DND-41 (cell line): ENCODE data around the gene GJA5.

Source experiments
- ATAC-seq: fragments of 200-7000 bp; cut with Tn5 transposase; 3 replicates; pipeline ENCODE4 v1.9.1; 2021; ENCODE audit warnings: low read depth; ENCODE audit not compliant: insufficient read depth
- DNase-seq: peaks from one replicate; pipeline ENCODE4 v3.0.0-alpha.2; 2020
- H2AFZ ChIP-seq: 2 replicates; pipeline ENCODE4 v1.6.0; 2012; ENCODE audit warnings: low read depth, low read length
- H3K27ac ChIP-seq: 2 replicates; pipeline ENCODE4 v1.5.1; 2012; ENCODE audit warnings: low read length, inconsistent platforms
- H3K27me3 ChIP-seq: fragments of 200-600 bp; sonication (generic); 2 replicates; pipeline ENCODE4 v1.6.0; 2012; ENCODE audit warnings: low read length, mild to moderate bottlenecking, inconsistent platforms; ENCODE audit not compliant: insufficient read depth, poor library complexity
- H3K36me3 ChIP-seq: 2 replicates; pipeline ENCODE4 v1.5.1; 2012; ENCODE audit warnings: low read length, inconsistent platforms; ENCODE audit not compliant: insufficient read depth
- H3K4me1 ChIP-seq: 2 replicates; pipeline ENCODE4 v1.5.1; 2012; ENCODE audit warnings: mild to moderate bottlenecking, low read length; ENCODE audit not compliant: insufficient read depth
- H3K4me2 ChIP-seq: 2 replicates; pipeline ENCODE4 v1.6.0; 2012; ENCODE audit warnings: mild to moderate bottlenecking, moderate library complexity, low read length, inconsistent platforms; ENCODE audit not compliant: insufficient read depth
- H3K4me3 ChIP-seq, 2 experiments: fragments of 200-600 bp in 1 of 2; shearing (Covaris generic) in 1 of 2; 2 replicates each; pipeline ENCODE4 v1.5.1; 2012 to 2016; ENCODE audit warnings: inconsistent platforms in 2 of 2, low read length in 2 of 2, mild to moderate bottlenecking in 2 of 2, low read depth in 1 of 2, moderate library complexity in 1 of 2
- H3K79me2 ChIP-seq: 2 replicates; pipeline ENCODE4 v1.6.0; 2012; ENCODE audit warnings: low read length, inconsistent platforms; ENCODE audit not compliant: insufficient read depth
- H3K9ac ChIP-seq: 2 replicates; pipeline ENCODE4 v1.6.0; 2012; ENCODE audit warnings: low read depth, mild to moderate bottlenecking, inconsistent platforms, low read length, moderate library complexity
- H3K9me3 ChIP-seq: 2 replicates; pipeline ENCODE4 v1.5.1; 2012; ENCODE audit warnings: low read length, moderate library complexity, mild to moderate bottlenecking, inconsistent platforms; ENCODE audit not compliant: insufficient read depth, severe bottlenecking
- H4K20me1 ChIP-seq: 2 replicates; pipeline ENCODE4 v1.6.0; 2012; ENCODE audit warnings: low read length; ENCODE audit not compliant: insufficient read depth
- CTCF ChIP-seq: IDR thresholded peaks from 2 replicates; pipeline ENCODE4 v1.5.1; 2012; ENCODE audit warnings: borderline replicate concordance, low read length, moderate library complexity, mild to moderate bottlenecking; ENCODE audit not compliant: poor library complexity, severe bottlenecking; ENCODE audit errors: extremely low read depth
- EZH2 ChIP-seq: IDR thresholded peaks from 3 replicates; pipeline ENCODE4 v1.6.1; 2012; ENCODE audit warnings: borderline replicate concordance, low read depth, mild to moderate bottlenecking, moderate library complexity, low read length, inconsistent platforms; ENCODE audit not compliant: severe bottlenecking

GJA5 gene

DNA sequence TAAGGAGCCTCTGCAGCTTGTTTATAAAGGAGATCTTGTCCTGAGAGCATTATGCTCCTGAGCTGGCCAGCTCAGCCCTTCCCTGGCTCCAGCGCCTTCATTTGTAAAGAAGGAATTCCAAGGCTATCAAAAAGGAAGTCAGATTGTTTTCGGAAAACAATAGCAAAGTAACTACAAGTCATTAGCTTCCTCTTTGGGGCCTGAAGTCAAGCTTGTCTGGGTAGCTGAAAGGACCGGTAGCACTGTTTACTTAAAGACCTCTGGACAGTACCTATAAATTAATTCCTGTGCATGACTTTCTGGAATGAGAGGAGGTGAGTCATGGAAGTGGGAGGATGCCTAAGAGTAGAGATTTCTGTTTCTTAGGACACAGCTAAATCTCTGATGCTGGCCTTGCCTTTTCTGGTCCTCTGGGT lies 20.7 kb upstream of the GJA5 start:
- Histone ChIP-seq H3K4me1 (no peaks in the 10 kb centered on the region), H3K79me2 (no peaks in the 10 kb centered on the region), H3K27me3 (peaks cover 6% of the 10 kb centered on the region), H2AFZ (no peak overlapping the region), H3K4me2 (no peak overlapping the region), H3K27ac (no peak overlapping the region), H3K9ac (no peak overlapping the region), H3K4me3 (no peak overlapping the region), H3K9me3 (no peaks in the 10 kb centered on the region), H3K36me3 (no peaks in the 10 kb centered on the region), H4K20me1 (no peaks in the 10 kb centered on the region)
- ATAC-seq, result no peak
- TF ChIP-seq CTCF (no peak), EZH2 (no peak)
- no peak for DNase-seq

- TF ChIP-seq EZH2 (no peak), CTCF (no peak)
- DNase-seq (no peak), ATAC-seq (no peak)
- Histone ChIP-seq H4K20me1 (no peaks in the 10 kb centered on the region), H3K27ac (no peak overlapping the region), H3K79me2 (no peaks in the 10 kb centered on the region), H2AFZ (no peak overlapping the region), H3K9me3 (no peaks in the 10 kb centered on the region), H3K4me1 (no peaks in the 10 kb centered on the region), H3K4me3 (no peak overlapping the region), H3K27me3 (peaks cover 2% of the 10 kb centered on the region), H3K36me3 (no peaks in the 10 kb centered on the region), H3K9ac (no peak overlapping the region), H3K4me2 (no peak overlapping the region)
These were observed 17.3 kb upstream of the GJA5 start for GRCh38 chr1:147777694-147778093.

GRCh38 chr1:147773215-147773715 lies 12.9 kb upstream of the GJA5 start:
- Histone ChIP-seq H3K4me2 (no peak overlapping the region), H3K79me2 (no peaks in the 10 kb centered on the region), H3K36me3 (no peaks in the 10 kb centered on the region), H3K27me3 (peaks cover 14% of the 10 kb centered on the region), H4K20me1 (no peaks in the 10 kb centered on the region), H2AFZ (no peak overlapping the region), H3K27ac (no peak overlapping the region), H3K9ac (no peak overlapping the region), H3K4me3 (no peak overlapping the region), H3K4me1 (no peaks in the 10 kb centered on the region), H3K9me3 (no peaks in the 10 kb centered on the region)
- ATAC-seq (no peak), DNase-seq (no peak)
- no peak for TF ChIP-seq EZH2
- TF ChIP-seq CTCF, result no peak

GRCh38 chr1:147772570-147772969 lies 12.2 kb upstream of the GJA5 start:
- Histone ChIP-seq H3K79me2 (no peaks in the 10 kb centered on the region), H3K27ac (no peak overlapping the region), H2AFZ (no peak overlapping the region), H3K4me3 (no peak overlapping the region), H3K4me1 (no peaks in the 10 kb centered on the region), H4K20me1 (no peaks in the 10 kb centered on the region), H3K9ac (no peak overlapping the region), H3K9me3 (no peaks in the 10 kb centered on the region), H3K4me2 (no peak overlapping the region), H3K36me3 (no peaks in the 10 kb centered on the region), H3K27me3 (peaks cover 14% of the 10 kb centered on the region)
- ATAC-seq (no peak), DNase-seq (no peak)
- TF ChIP-seq EZH2 (no peak), CTCF (no peak)
